BLaER1 treated with 17β-estradiol and CSF1 and Interleukin-3, amounts not matched to agents 10 nM and 100 nM (cell line): ENCODE measurements around the gene EFCC1.

ENCODE experiments used
- H3K27ac ChIP-seq, 11 experiments: shearing (Covaris generic); formaldehyde crosslinking; 2 replicates each; pipeline ENCODE4 v1.8.1; 2022
- H3K27me3 ChIP-seq, 11 experiments: shearing (Covaris generic); formaldehyde crosslinking; 2 replicates each; pipeline ENCODE4 v1.8.1; 2022
- H3K36me3 ChIP-seq, 11 experiments: shearing (Covaris generic); formaldehyde crosslinking; 2 replicates each; pipeline ENCODE4 v1.8.1; 2022
- H3K4me1 ChIP-seq, 10 experiments: shearing (Covaris generic); formaldehyde crosslinking; 2 replicates each; pipeline ENCODE4 v1.8.1; 2022
- H3K4me2 ChIP-seq, 11 experiments: shearing (Covaris generic); formaldehyde crosslinking; 2 replicates each; pipeline ENCODE4 v1.8.1; 2022
- H3K4me3 ChIP-seq, 10 experiments: shearing (Covaris generic); formaldehyde crosslinking; 2 replicates each; pipeline ENCODE4 v1.8.1; 2022
- H3K9ac ChIP-seq, 11 experiments: shearing (Covaris generic); formaldehyde crosslinking; 2 replicates each; pipeline ENCODE4 v1.8.1; 2022
- H3K9me3 ChIP-seq, 11 experiments: shearing (Covaris generic); formaldehyde crosslinking; replicated peaks in 1 of 11; 2 replicates each; pipeline ENCODE4 v1.8.1; 2022
- H4K20me1 ChIP-seq, 11 experiments: shearing (Covaris generic); formaldehyde crosslinking; 2 replicates each; pipeline ENCODE4 v1.8.1; 2022
- Cebpa-rat ChIP-seq, 11 experiments: shearing (Covaris generic); IDR thresholded peaks; 2 replicates each; pipeline ENCODE4 v1.8.1; 2022

EFCC1 gene

GRCh38 chr3:129020691-129021090 is 19.6 kb downstream of the EFCC1 start:
- H3K27ac ChIP-seq, result no peak overlapping the region
- H3K27me3 ChIP-seq, result no peaks in the 10 kb centered on the region
- H4K20me1 ChIP-seq, result no peaks in the 10 kb centered on the region
- no peaks in the 10 kb centered on the region; a peak in 2 of 22 replicates for H3K9me3 ChIP-seq
- peaks cover 30 to 72% (median 55%) of the 10 kb centered on the region in 10 experiments for H3K4me1 ChIP-seq
- no peak overlapping the region for H3K4me3 ChIP-seq
- no peaks in the 10 kb centered on the region for H3K36me3 ChIP-seq
- no peak overlapping the region for H3K4me2 ChIP-seq
- H3K9ac ChIP-seq, result no peak overlapping the region
- no peak for TF ChIP-seq Cebpa-rat (IDR thresholded peaks at IDR 0.05)

GRCh38 chr3:129021140-129021551 is 20.0 kb downstream of the EFCC1 start:
- no peak overlapping the region for H3K27ac ChIP-seq
- H3K9ac ChIP-seq, result no peak overlapping the region
- no peak overlapping the region for H3K4me3 ChIP-seq
- TF ChIP-seq Cebpa-rat (IDR thresholded peaks at IDR 0.05), result no peak
- H3K4me2 ChIP-seq, result no peak overlapping the region
- H3K4me1 ChIP-seq, result peaks cover 25 to 72% (median 54%) of the 10 kb centered on the region in 10 experiments
- no peaks in the 10 kb centered on the region; a peak in 2 of 22 replicates for H3K9me3 ChIP-seq
- H3K36me3 ChIP-seq, result no peaks in the 10 kb centered on the region
- no peaks in the 10 kb centered on the region for H4K20me1 ChIP-seq
- no peaks in the 10 kb centered on the region for H3K27me3 ChIP-seq

GRCh38 chr3:129022114-129023007 is 21.3 kb downstream of the EFCC1 start:
- no peak overlapping the region; a peak in 1 of 22 replicates for H3K9ac ChIP-seq
- H3K36me3 ChIP-seq, result no peaks in the 10 kb centered on the region
- H3K27me3 ChIP-seq, result no peaks in the 10 kb centered on the region
- H3K4me1 ChIP-seq, result peaks cover 22 to 70% (median 51%) of the 10 kb centered on the region in 10 experiments
- no peak for TF ChIP-seq Cebpa-rat (IDR thresholded peaks at IDR 0.05)
- no peak overlapping the region; a peak in 1 of 22 replicates for H3K27ac ChIP-seq
- H3K9me3 ChIP-seq, result no peaks in the 10 kb centered on the region
- H4K20me1 ChIP-seq, result no peaks in the 10 kb centered on the region
- no peak overlapping the region for H3K4me3 ChIP-seq
- H3K4me2 ChIP-seq, result peak overlapping the region; percentile 3 to 74 (median 62); a peak in 18 of 22 replicates

GRCh38 chr3:129023008-129023358 is 21.9 kb downstream of the EFCC1 start:
- Histone ChIP-seq H3K27me3 (no peaks in the 10 kb centered on the region), H4K20me1 (no peaks in the 10 kb centered on the region), H3K27ac (no peak overlapping the region; a peak in 1 of 22 replicates), H3K4me3 (no peak overlapping the region), H3K9me3 (no peaks in the 10 kb centered on the region), H3K4me1 (peaks cover 18 to 67% (median 48%) of the 10 kb centered on the region in 10 experiments), H3K36me3 (no peaks in the 10 kb centered on the region), H3K9ac (no peak overlapping the region), H3K4me2 (peak overlapping the region in 9 of 11 experiments; percentile 13 to 74 (median 62); a peak in 16 of 22 replicates)
- TF ChIP-seq Cebpa-rat (IDR thresholded peaks at IDR 0.05), result no peak

- Histone ChIP-seq H3K4me1 (peaks cover 11 to 57% (median 38%) of the 10 kb centered on the region in 10 experiments), H3K9ac (no peak overlapping the region), H4K20me1 (no peaks in the 10 kb centered on the region), H3K36me3 (no peaks in the 10 kb centered on the region), H3K4me2 (peak overlapping the region in 4 of 11 experiments; percentile 8 to 25 (median 20); a peak in 3 of 22 replicates), H3K27me3 (no peaks in the 10 kb centered on the region), H3K9me3 (no peaks in the 10 kb centered on the region), H3K27ac (no peak overlapping the region), H3K4me3 (no peak overlapping the region)
- TF ChIP-seq Cebpa-rat (IDR thresholded peaks at IDR 0.05), result no peak
Observed at GRCh38 chr3:129023909-129024308, 22.8 kb downstream of the EFCC1 start.

GRCh38 chr3:129025108-129025507 is 24.0 kb downstream of the EFCC1 start:
- TF ChIP-seq Cebpa-rat (IDR thresholded peaks at IDR 0.05), result no peak
- Histone ChIP-seq H3K4me1 (peaks cover 11 to 51% (median 34%) of the 10 kb centered on the region in 10 experiments), H3K4me3 (no peak overlapping the region), H3K9ac (no peak overlapping the region), H3K27ac (no peak overlapping the region), H4K20me1 (no peaks in the 10 kb centered on the region), H3K9me3 (peaks cover under 1 to 4% (median 3%) of the 10 kb centered on the region in 11 experiments; a peak in 14 of 22 replicates), H3K4me2 (no peak overlapping the region; a peak in 1 of 22 replicates), H3K27me3 (no peaks in the 10 kb centered on the region), H3K36me3 (no peaks in the 10 kb centered on the region)

GRCh38 chr3:129025691-129026435 is 24.8 kb downstream of the EFCC1 start:
- no peak for TF ChIP-seq Cebpa-rat (IDR thresholded peaks at IDR 0.05)
- peak overlapping the region; percentile 81 to 97 (median 85); a peak in 21 of 22 replicates for H3K4me2 ChIP-seq
- H4K20me1 ChIP-seq, result no peaks in the 10 kb centered on the region
- H3K36me3 ChIP-seq, result no peaks in the 10 kb centered on the region
- H3K27ac ChIP-seq, result peak overlapping the region in 2 of 11 experiments; percentile 14 to 51; a peak in 1 of 22 replicates
- H3K9ac ChIP-seq, result peak overlapping the region in 2 of 11 experiments; percentile 30 to 61; a peak in 1 of 22 replicates
- no peaks in the 10 kb centered on the region for H3K27me3 ChIP-seq
- H3K4me3 ChIP-seq, result no peak overlapping the region
- H3K9me3 ChIP-seq, result peaks cover 5 to 12% (median 9%) of the 10 kb centered on the region in 11 experiments; a peak in 16 of 22 replicates
- H3K4me1 ChIP-seq, result peaks cover 11 to 51% (median 34%) of the 10 kb centered on the region in 10 experiments

GRCh38 chr3:129026728-129027543 is 25.8 kb downstream of the EFCC1 start:
- H3K9me3 ChIP-seq, result peaks cover 5 to 14% (median 9%) of the 10 kb centered on the region in 11 experiments; a peak in 16 of 22 replicates
- peak overlapping the region; percentile 15 to 73 (median 66); a peak in 20 of 22 replicates for H3K9ac ChIP-seq
- peaks cover 11 to 59% (median 40%) of the 10 kb centered on the region in 10 experiments for H3K4me1 ChIP-seq
- H3K27me3 ChIP-seq, result no peaks in the 10 kb centered on the region
- no peak for TF ChIP-seq Cebpa-rat (IDR thresholded peaks at IDR 0.05)
- peak overlapping the region in 10 of 11 experiments; percentile 14 to 61 (median 42); a peak in 12 of 22 replicates for H3K27ac ChIP-seq
- no peaks in the 10 kb centered on the region for H3K36me3 ChIP-seq
- no peaks in the 10 kb centered on the region for H4K20me1 ChIP-seq
- peak overlapping the region; percentile 81 to 97 (median 85) for H3K4me2 ChIP-seq
- peak overlapping the region; percentile 43 to 72 (median 56) for H3K4me3 ChIP-seq
